IPS-NIHi7 (cell line): ENCODE data around the gene MS4A3.
"Not testable (repeated sequence)": the region's sequence is repeated elsewhere in the genome, so short reads cannot be mapped to it uniquely, and the experiment has no call there.

Experiments used
- DNase-seq: peaks from one replicate; pipeline ENCODE4 v3.0.0; 2012; ENCODE audit warnings: mixed read lengths; ENCODE audit errors: extremely low spot score

The MS4A3 gene

DNA sequence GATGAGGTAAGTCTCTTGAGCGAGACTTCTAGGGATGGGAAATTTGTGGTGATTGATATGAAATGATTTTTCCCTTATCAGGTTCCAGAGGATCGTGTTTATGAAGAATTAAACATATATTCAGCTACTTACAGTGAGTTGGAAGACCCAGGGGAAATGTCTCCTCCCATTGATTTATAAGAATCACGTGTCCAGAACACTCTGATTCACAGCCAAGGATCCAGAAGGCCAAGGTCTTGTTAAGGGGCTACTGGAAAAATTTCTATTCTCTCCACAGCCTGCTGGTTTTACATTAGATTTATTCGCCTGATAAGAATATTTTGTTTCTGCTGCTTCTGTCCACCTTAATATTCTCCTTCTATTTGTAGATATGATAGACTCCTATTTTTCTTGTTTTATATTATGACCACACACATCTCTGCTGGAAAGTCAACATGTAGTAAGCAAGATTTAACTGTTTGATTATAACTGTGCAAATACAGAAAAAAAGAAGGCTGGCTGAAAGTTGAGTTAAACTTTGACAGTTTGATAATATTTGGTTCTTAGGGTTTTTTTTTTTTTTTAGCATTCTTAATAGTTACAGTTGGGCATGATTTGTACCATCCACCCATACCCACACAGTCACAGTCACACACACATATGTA is 39.1 kb downstream of the MS4A3 start:
- no peak for DNase-seq

DNA sequence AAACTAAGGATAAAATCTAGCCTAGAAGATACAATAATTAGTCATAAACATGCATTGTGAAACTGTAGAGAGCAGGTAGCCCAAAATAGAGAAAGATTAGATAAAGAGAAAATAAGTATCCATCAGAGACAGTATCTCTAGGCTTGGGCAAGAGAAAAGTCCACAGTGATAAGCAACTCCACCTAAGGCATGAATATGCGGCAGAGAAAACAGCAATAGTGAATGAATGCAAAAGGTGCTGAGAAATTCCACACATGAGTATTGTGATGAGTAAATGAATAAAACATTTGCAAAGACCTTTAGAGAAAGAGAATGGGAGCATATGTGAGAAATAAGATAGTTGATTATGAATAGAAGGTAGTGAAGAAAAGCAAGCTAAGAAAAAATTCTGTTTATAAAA is 40.7 kb downstream of the MS4A3 start:
- DNase-seq = no peak

- DNase-seq = no peak
These were observed 42.0 kb downstream of the MS4A3 start for GRCh38 chr11:60098508-60098907.

DNA sequence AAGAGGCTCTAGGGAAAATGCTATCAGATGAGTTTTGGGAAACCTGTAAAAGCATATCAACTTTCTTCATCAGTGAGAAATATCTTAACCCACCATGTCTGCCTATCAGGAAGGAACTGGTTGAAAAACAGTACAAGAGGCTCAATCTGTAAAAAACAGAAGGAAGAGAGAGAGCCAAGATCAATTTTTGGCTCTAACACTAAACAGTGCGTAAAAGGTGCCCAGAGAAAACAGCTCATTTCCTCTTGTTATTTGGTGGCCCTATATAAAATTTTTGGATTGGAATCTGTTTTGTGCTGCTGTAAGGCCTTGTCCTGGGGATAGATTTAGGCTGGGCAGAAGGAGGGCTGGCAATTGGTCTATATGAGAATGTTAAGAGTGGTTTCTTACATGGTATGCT is 44.1 kb downstream of the MS4A3 start:
- no peak for DNase-seq

- DNase-seq = not testable (repeated sequence)
These were observed 44.9 kb downstream of the MS4A3 start for GRCh38 chr11:60101368-60101767.

GRCh38 chr11:60104471-60105115 is 48.1 kb downstream of the MS4A3 start:
- not testable (repeated sequence) for DNase-seq

DNA sequence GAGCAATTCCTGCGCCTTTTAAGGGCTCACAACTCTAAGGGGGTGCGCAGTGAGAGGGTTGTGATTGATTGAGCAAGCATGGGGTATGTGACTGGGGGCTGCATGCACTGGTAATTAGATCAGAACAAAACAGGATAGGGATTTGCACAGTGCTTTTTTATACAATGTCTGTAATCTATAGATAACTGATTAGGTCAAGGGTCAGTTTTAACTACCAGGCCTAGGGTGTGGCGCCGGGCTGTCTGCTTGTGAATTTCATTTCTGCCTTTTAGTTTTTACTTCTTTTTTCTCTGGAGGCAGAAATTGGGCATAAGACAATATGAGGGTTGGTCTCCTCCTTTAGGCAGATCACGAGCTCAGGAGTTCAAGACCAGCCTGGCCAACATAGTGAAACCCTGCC is 52.2 kb downstream of the MS4A3 start:
- not testable (repeated sequence) for DNase-seq

DNA sequence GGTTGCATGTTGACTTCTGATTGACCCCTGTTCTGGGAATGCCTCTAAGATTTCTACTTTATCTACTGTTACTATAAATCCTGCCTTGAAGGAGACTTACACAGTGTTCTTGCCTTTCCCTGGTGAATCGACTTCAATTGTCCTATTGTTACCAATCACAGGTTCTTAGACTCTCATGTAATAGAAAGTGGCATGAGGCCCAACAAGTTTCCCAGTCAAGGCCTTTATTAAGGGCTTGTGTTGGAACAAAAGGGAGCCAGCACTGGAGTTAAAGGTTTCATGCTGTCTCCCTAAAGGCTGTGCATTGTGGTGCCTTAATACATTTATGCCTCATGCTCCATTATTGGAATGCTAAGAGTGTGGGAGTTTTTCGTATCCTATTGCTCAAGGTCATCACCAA is 55.3 kb downstream of the MS4A3 start:
- no peak for DNase-seq

GRCh38 chr11:60116996-60117790 is 60.7 kb downstream of the MS4A3 start:
- DNase-seq = no peak

DNA sequence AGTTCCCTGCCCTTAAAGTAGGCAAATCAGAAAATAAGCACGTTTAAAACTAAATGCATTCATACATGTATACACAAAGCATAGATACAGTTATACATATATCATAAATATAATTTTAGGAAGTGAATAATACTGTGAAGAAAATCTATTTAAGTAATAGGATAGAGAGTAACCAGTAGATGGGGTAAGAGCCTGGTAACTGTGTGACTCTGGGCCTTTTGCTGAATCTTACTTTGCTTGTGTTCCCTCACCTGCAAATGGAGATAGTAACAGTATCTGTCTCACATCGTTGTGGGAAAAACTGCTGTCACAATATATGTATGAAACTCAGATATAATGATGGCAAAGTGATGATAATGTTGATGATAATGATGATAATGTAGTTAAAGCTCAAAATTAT is 61.9 kb downstream of the MS4A3 start:
- DNase-seq = no peak

- DNase-seq = no peak
These were observed 63.2 kb downstream of the MS4A3 start for GRCh38 chr11:60119710-60120109.
